MM.1S (cell line): ENCODE measurements around the gene ARHGDIB.

Experiments
- DNase-seq: peaks from one replicate; pipeline ENCODE4 v3.0.0-alpha.2; 2015
- H2AFZ ChIP-seq: fragments of 300-600 bp; sonication (generic); 2 replicates; pipeline ENCODE4 v1.6.0; 2016; ENCODE audit warnings: antibody characterized with exemption, low read length
- H3F3A ChIP-seq: fragments of 300-600 bp; sonication (generic); 2 replicates; pipeline ENCODE4 v1.6.1; 2016; ENCODE audit warnings: mild to moderate bottlenecking, antibody characterized with exemption, low read length, moderate library complexity, mixed read lengths; ENCODE audit not compliant: insufficient read depth
- H3K27ac ChIP-seq: fragments of 300-600 bp; sonication (generic); 2 replicates; pipeline ENCODE4 v1.5.1; 2016; ENCODE audit warnings: mild to moderate bottlenecking, low read length
- H3K27me3 ChIP-seq: fragments of 300-600 bp; sonication (generic); replicated peaks from 2 replicates; pipeline ENCODE4 v1.6.0; 2016; ENCODE audit warnings: low read length; ENCODE audit not compliant: insufficient read depth
- H3K36me3 ChIP-seq: fragments of 300-600 bp; sonication (generic); replicated peaks from 2 replicates; pipeline ENCODE4 v1.6.1; 2016; ENCODE audit warnings: mild to moderate bottlenecking, low read length, mixed read lengths; ENCODE audit not compliant: insufficient read depth
- H3K4me1 ChIP-seq: fragments of 300-600 bp; sonication (generic); 2 replicates; pipeline ENCODE4 v1.6.1; 2016; ENCODE audit warnings: low read length, mixed read lengths
- H3K4me2 ChIP-seq: fragments of 300-600 bp; sonication (generic); 2 replicates; pipeline ENCODE4 v1.6.0; 2016; ENCODE audit warnings: low read depth, low read length
- H3K4me3 ChIP-seq: fragments of 300-600 bp; sonication (generic); 2 replicates; pipeline ENCODE4 v1.5.1; 2016; ENCODE audit warnings: low read length, mixed read lengths
- H3K79me2 ChIP-seq: fragments of 300-600 bp; sonication (generic); 2 replicates; pipeline ENCODE4 v1.6.1; 2016; ENCODE audit warnings: mixed run types, low read length, mixed read lengths
- H3K9ac ChIP-seq: fragments of 300-600 bp; sonication (generic); 2 replicates; pipeline ENCODE4 v1.6.1; 2016; ENCODE audit warnings: low read length, mixed read lengths
- H3K9me2 ChIP-seq: fragments of 300-600 bp; sonication (generic); replicated peaks from 2 replicates; pipeline ENCODE4 v1.6.1; 2016; ENCODE audit warnings: mild to moderate bottlenecking, low read length, mixed read lengths; ENCODE audit not compliant: insufficient read depth
- H3K9me3 ChIP-seq: fragments of 300-600 bp; sonication (generic); replicated peaks from 2 replicates; pipeline ENCODE4 v1.6.1; 2016; ENCODE audit warnings: mild to moderate bottlenecking, low read length, mixed read lengths; ENCODE audit not compliant: insufficient read depth
- H4K20me1 ChIP-seq: fragments of 300-600 bp; sonication (generic); 2 replicates; pipeline ENCODE4 v1.6.1; 2016; ENCODE audit warnings: mild to moderate bottlenecking, low read length, moderate library complexity, mixed read lengths; ENCODE audit not compliant: insufficient read depth
- EZH2 ChIP-seq: fragments of 300-600 bp; sonication (generic); optimal IDR thresholded peaks from 2 replicates; pipeline ENCODE3; 2017; ENCODE audit warnings: low read depth, mild to moderate bottlenecking, antibody characterized with exemption, low read length, mixed read lengths
- EZH2phosphoT487 ChIP-seq: fragments of 300-600 bp; sonication (generic); IDR thresholded peaks from 2 replicates; pipeline ENCODE4 v1.6.1; 2018; ENCODE audit warnings: antibody characterized with exemption, low read length
- TF ChIP-seq, protein P1 (sequence below): fragments of 300-600 bp; sonication (generic); IDR thresholded peaks from 2 replicates; pipeline ENCODE4 v1.5.1; 2016; ENCODE audit warnings: antibody characterized with exemption, low read length, mixed read lengths

The ARHGDIB gene

DNA sequence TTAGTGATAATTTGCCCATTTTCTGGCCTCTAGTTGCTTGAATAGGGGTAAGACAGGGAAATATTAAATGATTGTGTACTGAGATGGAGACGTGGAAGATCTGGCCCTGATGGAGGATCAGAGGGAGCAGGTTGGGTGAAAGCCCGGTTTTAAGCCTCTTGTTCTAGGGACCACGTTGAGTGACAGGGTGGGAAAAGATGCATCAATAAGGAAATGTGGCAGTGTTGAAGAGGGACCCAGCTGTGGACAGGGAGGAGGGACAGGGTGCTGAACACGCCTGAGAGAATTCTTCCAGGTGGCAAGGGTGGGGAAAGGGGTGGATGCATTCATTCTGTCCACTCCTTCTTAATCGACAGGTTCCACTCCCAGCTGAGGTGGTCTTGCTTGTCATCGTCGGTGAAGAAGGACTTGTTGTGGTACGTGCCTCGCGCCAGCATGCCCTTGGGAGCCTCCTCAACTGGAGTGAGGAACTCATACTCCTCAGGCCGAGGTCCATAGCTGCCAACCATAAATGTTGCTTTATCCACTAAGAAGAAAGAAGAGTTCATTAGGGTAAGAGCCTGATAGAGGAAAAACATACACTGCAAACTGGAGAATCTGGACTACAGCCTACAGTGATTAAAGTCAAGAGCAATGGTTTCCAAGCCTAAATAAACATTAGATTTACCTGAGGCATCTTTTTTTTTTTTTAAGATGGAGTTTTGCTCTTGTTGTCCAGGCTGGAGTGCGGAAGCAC is 19.0 kb downstream of the ARHGDIB start:
- Histone ChIP-seq H3K9me2 (no peaks in the 10 kb centered on the region), H2AFZ (no peak overlapping the region), H3K4me1 (peaks cover 3% of the 10 kb centered on the region; the same call in 1 of the 2 replicates), H3K9ac (no peak overlapping the region), H3K4me2 (no peak overlapping the region), H3F3A (no peaks in the 10 kb centered on the region), H3K9me3 (no peaks in the 10 kb centered on the region), H3K4me3 (no peak overlapping the region), H3K36me3 (peaks cover 24% of the 10 kb centered on the region), H3K27me3 (no peaks in the 10 kb centered on the region), H4K20me1 (no peaks in the 10 kb centered on the region), H3K79me2 (peaks cover 28% of the 10 kb centered on the region), H3K27ac (no peak overlapping the region)
- TF ChIP-seq EZH2phosphoT487 (no peak), EZH2 (no peak)
- TF ChIP-seq, protein P1, sequence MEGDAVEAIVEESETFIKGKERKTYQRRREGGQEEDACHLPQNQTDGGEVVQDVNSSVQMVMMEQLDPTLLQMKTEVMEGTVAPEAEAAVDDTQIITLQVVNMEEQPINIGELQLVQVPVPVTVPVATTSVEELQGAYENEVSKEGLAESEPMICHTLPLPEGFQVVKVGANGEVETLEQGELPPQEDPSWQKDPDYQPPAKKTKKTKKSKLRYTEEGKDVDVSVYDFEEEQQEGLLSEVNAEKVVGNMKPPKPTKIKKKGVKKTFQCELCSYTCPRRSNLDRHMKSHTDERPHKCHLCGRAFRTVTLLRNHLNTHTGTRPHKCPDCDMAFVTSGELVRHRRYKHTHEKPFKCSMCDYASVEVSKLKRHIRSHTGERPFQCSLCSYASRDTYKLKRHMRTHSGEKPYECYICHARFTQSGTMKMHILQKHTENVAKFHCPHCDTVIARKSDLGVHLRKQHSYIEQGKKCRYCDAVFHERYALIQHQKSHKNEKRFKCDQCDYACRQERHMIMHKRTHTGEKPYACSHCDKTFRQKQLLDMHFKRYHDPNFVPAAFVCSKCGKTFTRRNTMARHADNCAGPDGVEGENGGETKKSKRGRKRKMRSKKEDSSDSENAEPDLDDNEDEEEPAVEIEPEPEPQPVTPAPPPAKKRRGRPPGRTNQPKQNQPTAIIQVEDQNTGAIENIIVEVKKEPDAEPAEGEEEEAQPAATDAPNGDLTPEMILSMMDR: no peak
- DNase-seq: no peak

DNA sequence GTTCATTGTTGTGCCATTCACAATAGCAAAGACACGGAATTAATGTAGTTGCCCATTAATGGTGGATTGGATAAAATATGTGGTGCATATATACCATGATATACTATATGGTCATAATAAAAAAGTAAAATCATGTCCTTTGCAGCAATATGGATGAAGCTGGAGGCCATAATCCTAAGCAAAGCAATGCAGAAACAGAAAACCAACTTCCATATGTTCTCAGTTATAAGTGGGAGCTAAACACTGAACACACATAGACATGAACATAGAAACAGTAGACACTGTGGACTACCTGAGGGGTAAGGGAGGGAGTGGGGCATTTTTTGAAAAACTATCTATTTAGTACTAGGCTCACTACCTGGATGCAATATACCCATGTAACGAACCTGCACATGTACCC is 20.0 kb downstream of the ARHGDIB start:
- DNase-seq: no peak
- H3K4me3 ChIP-seq: no peak overlapping the region
- H3K27me3 ChIP-seq: no peaks in the 10 kb centered on the region
- no peaks in the 10 kb centered on the region for H3K9me2 ChIP-seq
- H3K4me1 ChIP-seq: no peaks in the 10 kb centered on the region
- H3K36me3 ChIP-seq: peaks cover 14% of the 10 kb centered on the region
- H3K9ac ChIP-seq: no peak overlapping the region
- no peaks in the 10 kb centered on the region for H3K9me3 ChIP-seq
- H3K4me2 ChIP-seq: no peak overlapping the region
- no peak for TF ChIP-seq EZH2phosphoT487
- TF ChIP-seq, protein P1: no peak
- no peak for TF ChIP-seq EZH2
- no peaks in the 10 kb centered on the region for H4K20me1 ChIP-seq
- H2AFZ ChIP-seq: no peak overlapping the region
- H3K27ac ChIP-seq: no peak overlapping the region
- peaks cover 18% of the 10 kb centered on the region for H3K79me2 ChIP-seq
- no peaks in the 10 kb centered on the region for H3F3A ChIP-seq

DNA sequence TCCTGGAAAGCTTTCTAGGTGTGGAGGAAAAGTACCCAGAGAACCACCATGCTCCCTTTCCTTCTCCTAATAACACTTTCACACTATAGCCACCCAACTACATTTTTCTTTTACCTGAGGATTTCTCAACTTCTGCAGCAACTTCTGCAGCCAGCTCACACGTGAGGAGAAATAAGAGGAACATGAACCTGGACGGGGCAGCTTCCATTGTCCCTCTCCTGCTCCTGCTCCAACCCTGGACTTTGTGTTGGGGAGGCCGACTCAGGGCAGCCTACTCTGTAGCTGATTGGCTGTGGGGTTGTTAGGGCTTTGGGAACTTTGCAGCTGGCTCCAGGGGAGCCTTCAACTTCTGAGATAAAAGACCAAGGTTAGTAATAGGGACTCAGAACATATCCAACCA is 23.1 kb downstream of the ARHGDIB start, which contains the start of gene ERP27:
Gene ERP27 (minus strand): TSS at position 237 of the 400 bp plus-strand sequence. CDS start 29 bp downstream, at position 208.
- no peaks in the 10 kb centered on the region for H3K36me3 ChIP-seq
- no peak within 1 kb of the TSS for H3K4me3 ChIP-seq
- H4K20me1 ChIP-seq: no peaks in the 10 kb centered on the region
- H3K27me3 ChIP-seq: no peaks in the 10 kb centered on the region
- H3K9me3 ChIP-seq: no peaks in the 10 kb centered on the region
- H3F3A ChIP-seq: no peaks in the 10 kb centered on the region
- no peak within 1 kb of the TSS for H3K9ac ChIP-seq
- no peaks in the 10 kb centered on the region for H3K9me2 ChIP-seq
- no peak within 1 kb of the TSS for H3K27ac ChIP-seq
- H2AFZ ChIP-seq: no peak within 1 kb of the TSS
- no peak within 1 kb of the TSS for H3K4me2 ChIP-seq
- H3K4me1 ChIP-seq: no peaks in the 10 kb centered on the region
- TF ChIP-seq EZH2 (no peak), EZH2phosphoT487 (no peak)
- H3K79me2 ChIP-seq: no peaks in the 10 kb centered on the region
- DNase-seq: no peak

DNA sequence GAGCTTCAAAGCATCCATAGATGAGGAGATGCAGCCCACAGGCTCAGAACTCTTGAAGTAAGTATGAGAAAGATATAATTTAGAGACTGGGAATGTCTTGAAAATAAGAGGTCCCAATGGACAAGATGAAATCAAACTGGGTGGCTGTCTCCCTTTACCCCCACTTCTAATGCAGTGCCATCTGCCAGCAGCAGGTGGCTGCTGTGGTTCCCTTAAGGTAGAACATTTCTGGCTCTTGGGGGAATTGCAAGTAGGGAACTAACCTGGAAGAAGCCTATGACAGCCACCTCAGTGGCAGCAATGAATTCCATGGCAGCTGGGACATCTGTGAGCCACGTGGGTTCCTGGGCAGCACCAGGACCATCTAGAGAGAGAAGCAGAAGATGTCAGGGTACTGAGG is 23.7 kb downstream of the ARHGDIB start:
- no peak overlapping the region for H3K9ac ChIP-seq
- H3K9me2 ChIP-seq: no peaks in the 10 kb centered on the region
- no peaks in the 10 kb centered on the region for H3K9me3 ChIP-seq
- H3K4me2 ChIP-seq: no peak overlapping the region
- TF ChIP-seq, protein P1: peak; percentile 60
- no peak for TF ChIP-seq EZH2
- H4K20me1 ChIP-seq: no peaks in the 10 kb centered on the region
- H3K36me3 ChIP-seq: no peaks in the 10 kb centered on the region
- no peak overlapping the region for H3K27ac ChIP-seq
- H3K4me1 ChIP-seq: no peaks in the 10 kb centered on the region
- H3K4me3 ChIP-seq: no peak overlapping the region
- H2AFZ ChIP-seq: no peak overlapping the region
- H3K27me3 ChIP-seq: no peaks in the 10 kb centered on the region
- peak; percentile 46 for DNase-seq
- H3F3A ChIP-seq: no peaks in the 10 kb centered on the region
- H3K79me2 ChIP-seq: no peaks in the 10 kb centered on the region
